Esophagus (tissue), 2 donors: Measurements from ENCODE around the gene GCK. TPM values are rescaled to one million over a fixed set of nuclear protein-coding genes. Genes with fewer than 3 reads are reported as not detected.

Experiments
- H3K27ac ChIP-seq, 2 donors: one replicate each; pipeline ENCODE4 v1.5.1; 2013; ENCODE audit warnings: low read depth in 2 of 2, mild to moderate bottlenecking in 2 of 2, inconsistent platforms in 1 of 2, low read length in 1 of 2, moderate library complexity in 1 of 2
- H3K27me3 ChIP-seq, 2 donors: one replicate each; pipeline ENCODE4 v1.6.1; 2013; ENCODE audit warnings: low read length in 2 of 2, control low read depth in 1 of 2, mild to moderate bottlenecking in 1 of 2; ENCODE audit not compliant: insufficient read depth in 2 of 2, control insufficient read depth in 1 of 2
- H3K36me3 ChIP-seq, 2 donors: one replicate each; pipeline ENCODE4 v1.6.1; 2013; ENCODE audit warnings: low read length in 1 of 2; ENCODE audit not compliant: control insufficient read depth in 2 of 2, insufficient read depth in 2 of 2
- H3K4me1 ChIP-seq, 2 donors: one replicate each; pipeline ENCODE4 v1.6.1; 2013; ENCODE audit warnings: low read length in 1 of 2; ENCODE audit not compliant: control insufficient read depth in 2 of 2, insufficient read depth in 2 of 2
- H3K4me3 ChIP-seq, 2 donors: one replicate each; pipeline ENCODE4 v1.5.1; 2013; ENCODE audit warnings: low read length in 2 of 2, mild to moderate bottlenecking in 2 of 2, low read depth in 1 of 2, moderate library complexity in 1 of 2
- H3K9me3 ChIP-seq, 2 donors: one replicate each; pipeline ENCODE4 v1.6.1; 2013; ENCODE audit warnings: mild to moderate bottlenecking in 2 of 2, low read depth in 1 of 2, low read length in 1 of 2, moderate library complexity in 1 of 2; ENCODE audit not compliant: control insufficient read depth in 2 of 2, insufficient read depth in 1 of 2
- WGBS, 2 donors: extraction: QIAGEN DNeasy Blood & Tissue Kit; methylation state at CpG; one replicate each; pipeline ENCODE4 v1.1.7; 2013; 5-methylcytosine and 5-hydroxymethylcytosine counted together
- polyA plus RNA-seq, 2 donors: library from polyadenylated mRNA; stranded (reverse); fragments of 200-250 nt; gene quantifications; one replicate each; pipeline ENCODE4 v1.2.3, GENCODE V29; 2013
- donor health status: healthy with polysubstance abuse.
- donor health status: Bipolar disorder and iron deficiency.

GCK gene
- polyA plus RNA-seq, 2 donors = 0.18 to 0.27 TPM

DNA sequence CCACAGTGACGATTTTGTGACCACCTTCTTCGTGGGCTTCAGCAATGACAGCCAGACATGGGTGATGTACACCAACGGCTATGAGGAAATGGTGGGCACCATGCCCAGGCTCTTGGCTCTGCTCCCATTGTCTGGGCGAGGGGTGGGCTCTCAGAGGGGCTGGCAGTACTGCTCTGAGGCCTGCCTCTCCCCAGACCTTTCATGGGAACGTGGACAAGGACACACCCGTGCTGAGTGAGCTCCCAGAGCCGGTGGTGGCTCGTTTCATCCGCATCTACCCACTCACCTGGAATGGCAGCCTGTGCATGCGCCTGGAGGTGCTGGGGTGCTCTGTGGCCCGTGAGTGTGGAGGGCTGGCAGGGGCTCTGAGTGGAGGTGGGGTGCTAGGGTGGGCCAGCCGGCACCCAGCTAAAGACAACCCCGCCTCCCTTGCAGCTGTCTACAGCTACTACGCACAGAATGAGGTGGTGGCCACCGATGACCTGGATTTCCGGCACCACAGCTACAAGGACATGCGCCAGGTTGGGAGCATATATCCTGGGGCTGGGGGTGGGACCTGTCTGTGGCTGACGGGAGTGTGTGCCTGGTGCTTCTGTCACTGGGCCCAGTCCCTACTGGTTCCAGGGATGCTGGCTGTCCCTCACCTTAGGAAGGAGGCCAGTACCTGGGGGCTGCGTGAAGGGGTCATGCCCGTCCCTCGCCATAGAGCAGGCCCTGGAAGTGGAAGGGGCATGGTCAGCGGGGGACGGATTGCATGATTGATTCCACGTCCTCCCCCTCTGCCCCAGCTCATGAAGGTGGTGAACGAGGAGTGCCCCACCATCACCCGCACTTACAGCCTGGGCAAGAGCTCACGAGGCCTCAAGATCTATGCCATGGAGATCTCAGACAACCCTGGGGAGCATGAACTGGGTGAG lies 78.3 kb downstream of the GCK start:
- no peaks in the 10 kb centered on the region for H3K9me3 ChIP-seq
- H3K27ac ChIP-seq = no peak overlapping the region

DNA sequence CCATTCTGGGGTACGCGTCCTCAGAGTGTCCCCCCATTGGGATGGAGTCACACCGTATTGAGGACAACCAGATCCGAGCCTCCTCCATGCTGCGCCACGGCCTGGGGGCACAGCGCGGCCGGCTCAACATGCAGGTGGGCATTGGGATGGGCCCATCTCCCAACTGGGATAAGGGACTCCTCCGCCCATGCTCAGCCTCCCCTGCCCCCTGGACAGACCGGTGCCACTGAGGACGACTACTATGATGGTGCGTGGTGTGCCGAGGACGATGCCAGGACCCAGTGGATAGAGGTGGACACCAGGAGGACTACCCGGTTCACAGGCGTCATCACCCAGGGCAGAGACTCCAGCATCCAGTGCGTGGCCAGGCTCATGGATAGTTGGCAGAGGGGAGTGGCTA lies 79.2 kb downstream of the GCK start:
- Histone ChIP-seq H3K27me3 (no peaks in the 10 kb centered on the region), H3K9me3 (no peaks in the 10 kb centered on the region), H3K4me1 (peaks cover 14 to 23% of the 10 kb centered on the region in 2 donors), H3K4me3 (no peak overlapping the region), H3K27ac (no peak overlapping the region), H3K36me3 (peaks cover 5 to 26% of the 10 kb centered on the region in 2 donors)
- 92% methylated on average over 18 of the region's 18 CpGs for WGBS, 2 donors

More for the DNA sequence above, 78.3 kb downstream of the GCK start:
- Histone ChIP-seq H3K36me3 (peaks cover 14 to 34% of the 10 kb centered on the region in 2 donors), H3K27me3 (no peaks in the 10 kb centered on the region), H3K4me3 (no peak overlapping the region), H3K4me1 (peaks cover 14 to 20% of the 10 kb centered on the region in 2 donors)
- 63 to 69% methylated on average over 27 of the region's 27 CpGs for WGBS, 2 donors

GRCh38 chr7:44108768-44109750 lies 80.2 kb downstream of the GCK start:
- Histone ChIP-seq H3K27ac (no peak overlapping the region), H3K9me3 (no peaks in the 10 kb centered on the region), H3K4me1 (peaks cover 14 to 24% of the 10 kb centered on the region in 2 donors), H3K27me3 (no peaks in the 10 kb centered on the region), H3K36me3 (peaks cover under 1 to 16% of the 10 kb centered on the region in 2 donors), H3K4me3 (no peak overlapping the region)
- WGBS, 2 donors = 84 to 85% methylated on average over 21 of the region's 21 CpGs

DNA sequence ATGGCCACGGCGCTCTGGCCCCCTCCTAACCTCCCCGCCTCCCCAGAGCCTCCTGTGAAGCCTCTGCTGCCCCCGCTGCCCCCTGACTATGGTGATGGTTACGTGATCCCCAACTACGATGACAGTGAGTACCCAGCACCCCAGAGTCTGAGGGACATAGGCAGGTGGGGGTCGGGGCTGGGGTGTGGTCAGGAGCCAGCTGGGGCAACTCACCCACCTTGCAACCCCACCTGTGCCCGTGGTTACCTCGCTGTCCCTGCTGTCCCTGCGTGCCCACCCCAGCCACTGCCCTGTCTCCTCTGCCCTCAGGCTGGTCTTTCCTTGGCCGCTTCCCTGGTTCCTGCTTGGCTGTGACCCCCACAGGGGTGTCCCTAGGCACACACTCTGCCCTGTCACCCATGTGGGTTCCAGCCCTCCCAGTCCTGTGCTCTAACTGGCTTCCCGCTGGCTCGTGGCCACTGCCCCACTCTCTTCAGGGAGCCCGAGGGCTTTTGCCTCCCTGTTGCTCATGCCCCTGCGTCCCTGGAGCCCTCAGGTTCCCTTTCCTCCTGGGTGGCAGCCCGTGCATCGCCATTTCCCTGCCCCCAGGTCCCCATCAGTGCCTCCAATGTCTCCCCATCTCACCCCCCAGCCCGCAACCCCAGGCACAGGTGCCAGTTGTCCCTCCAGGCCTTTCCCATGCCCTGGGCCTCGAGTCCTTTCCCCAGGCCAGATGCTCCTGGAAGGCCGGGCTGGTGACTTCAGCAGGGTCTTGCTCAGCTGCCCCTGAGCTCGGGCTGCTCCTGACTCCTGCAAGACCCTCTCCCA lies 81.1 kb downstream of the GCK start:
- H3K4me3 ChIP-seq = no peak overlapping the region
- H3K9me3 ChIP-seq = no peaks in the 10 kb centered on the region
- H3K27me3 ChIP-seq = no peaks in the 10 kb centered on the region
- peaks cover 0 to 14% of the 10 kb centered on the region in 2 donors for H3K36me3 ChIP-seq
- WGBS, 2 donors = 84% methylated on average over 21 of the region's 21 CpGs
- H3K27ac ChIP-seq = no peak overlapping the region
- peaks cover 14 to 19% of the 10 kb centered on the region in 2 donors for H3K4me1 ChIP-seq

DNA sequence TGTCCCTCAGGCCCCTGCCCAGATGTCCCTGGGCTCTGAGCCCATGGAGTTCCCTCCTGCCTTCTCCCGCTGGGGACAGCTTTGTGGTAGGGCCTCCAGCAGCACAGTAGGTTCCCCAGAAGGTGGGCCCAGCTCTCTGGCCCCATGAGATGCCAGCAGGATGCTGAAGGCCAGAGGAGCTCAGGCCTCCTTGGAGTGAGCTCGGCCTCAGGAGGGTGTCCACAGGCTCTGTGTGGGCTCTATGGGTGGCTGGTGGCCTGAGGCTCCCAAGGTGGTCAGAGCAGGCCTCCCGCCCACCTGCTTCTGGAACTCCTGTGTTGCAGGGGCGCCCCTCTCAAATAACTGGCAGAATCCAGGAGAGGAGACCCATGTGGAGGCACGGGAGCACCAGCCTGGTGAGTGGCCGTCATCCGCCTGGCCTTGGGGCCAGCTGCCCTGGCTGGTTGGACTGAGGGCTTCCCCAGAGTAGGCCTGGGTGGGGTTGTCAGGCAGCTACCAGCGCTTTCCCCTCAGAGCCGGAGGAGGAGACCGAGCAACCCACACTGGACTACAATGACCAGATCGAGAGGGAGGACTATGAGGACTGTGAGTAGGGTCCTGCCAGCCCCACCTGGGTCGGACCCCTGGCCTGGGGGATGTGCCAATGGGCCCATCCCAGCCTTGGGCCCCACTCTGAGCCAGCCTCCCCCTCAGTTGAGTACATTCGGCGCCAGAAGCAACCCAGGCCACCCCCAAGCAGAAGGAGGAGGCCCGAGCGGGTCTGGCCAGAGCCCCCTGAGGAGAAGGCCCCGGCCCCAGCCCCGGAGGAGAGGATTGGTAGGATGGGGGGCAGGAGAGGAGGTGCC lies 81.9 kb downstream of the GCK start:
- Histone ChIP-seq H3K36me3 (peaks cover 0 to 14% of the 10 kb centered on the region in 2 donors), H3K27me3 (no peaks in the 10 kb centered on the region), H3K4me1 (peaks cover 19 to 20% of the 10 kb centered on the region in 2 donors), H3K4me3 (no peak overlapping the region), H3K27ac (peak overlapping the region; percentile 14 to 47), H3K9me3 (no peaks in the 10 kb centered on the region)
- 91 to 93% methylated on average over 18 of the region's 18 CpGs for WGBS, 2 donors

GRCh38 chr7:44106311-44107065 lies 82.8 kb downstream of the GCK start:
- Histone ChIP-seq H3K27ac (peak overlapping the region; percentile 5 to 50), H3K4me3 (no peak overlapping the region), H3K36me3 (peaks cover 0 to 12% of the 10 kb centered on the region in 2 donors), H3K9me3 (no peaks in the 10 kb centered on the region), H3K27me3 (no peaks in the 10 kb centered on the region), H3K4me1 (peaks cover 20 to 23% of the 10 kb centered on the region in 2 donors)
- 86% methylated on average over 10 of the region's 10 CpGs for WGBS, 2 donors

- Histone ChIP-seq H3K4me3 (no peak overlapping the region), H3K9me3 (no peaks in the 10 kb centered on the region), H3K27ac (peak overlapping the region; percentile 50 to 66), H3K27me3 (no peaks in the 10 kb centered on the region), H3K4me1 (peaks cover 19 to 20% of the 10 kb centered on the region in 2 donors), H3K36me3 (peaks cover 0 to 9% of the 10 kb centered on the region in 2 donors)
- WGBS, 2 donors = 77 to 81% methylated on average over 2 of the region's 2 CpGs
These were observed 83.4 kb downstream of the GCK start for GRCh38 chr7:44105832-44106231.
